ENCODE measurements around the gene RBBP8NL. TPM values are rescaled to one million over a fixed set of nuclear protein-coding genes. Genes with fewer than 3 reads are reported as not detected.

RBBP8NL gene
- total RNA-seq, 5 donors from 2014 or later (not counting 1 experiment from before 2014, with no cell fraction given): not detected

DNA sequence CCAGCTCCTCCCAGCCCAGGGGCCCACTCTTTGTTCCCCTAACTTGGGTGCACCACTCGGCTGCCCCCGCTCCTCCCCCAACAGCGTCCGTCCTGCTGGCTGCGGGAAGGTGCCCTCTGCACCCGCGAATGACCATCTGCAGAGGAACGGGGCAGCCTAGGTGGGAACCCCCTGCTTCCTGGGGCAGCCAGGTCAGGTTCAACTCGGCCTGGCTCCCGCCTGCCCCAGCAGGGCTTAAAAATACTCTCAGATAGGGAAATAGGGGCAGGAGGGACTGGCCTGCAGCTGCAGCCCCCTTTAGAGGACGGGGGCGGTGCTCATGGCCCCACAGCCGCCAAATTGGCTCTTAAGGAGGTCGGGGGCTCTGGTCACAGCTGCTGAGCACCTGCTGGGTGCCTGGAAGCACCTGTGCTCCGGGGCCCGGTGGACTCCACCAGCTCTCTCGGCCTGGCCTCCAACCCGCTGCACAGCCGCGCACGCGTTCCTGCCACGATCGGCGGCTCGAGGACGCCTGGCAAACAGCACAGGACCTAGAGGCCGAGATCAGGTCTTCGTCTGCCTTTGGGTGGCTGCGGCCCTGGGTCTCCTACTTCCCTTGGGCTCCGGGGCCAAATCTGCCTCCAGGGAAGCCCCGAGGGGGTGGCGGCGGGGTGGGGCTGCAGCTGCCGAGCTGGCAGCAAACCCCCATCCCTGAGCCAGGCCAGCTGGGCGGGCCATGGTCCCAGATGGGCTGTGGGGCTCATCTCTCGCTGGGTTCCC is 59.5 kb downstream of the RBBP8NL start:
- 6% methylated on average over 32 of the region's 37 CpGs for whole genome bisulfite sequencing (ENCODE audit: insufficient coverage)
- H3K27me3 Mint-ChIP-seq: peaks cover 22 to 38% of the 10 kb centered on the region in 2 donors
- ATAC-seq (replicated peaks in 1 of 4): peak in 3 of 4 experiments; percentile 31 to 56 (median 31)
- peaks cover 0 to 25% of the 10 kb centered on the region in 2 experiments for H3K4me1 ChIP-seq (ENCODE audit: control insufficient read depth in 1 of 2, extremely low read depth in 1 of 2, insufficient read depth in 2 of 2, low read length in 2 of 2)
- H3K4me3 ChIP-seq (ENCODE audit: control insufficient read depth in 1 of 2, extremely low read depth in 1 of 2, low read length in 1 of 2): peak overlapping the region; percentile 32 to 51
- no peak overlapping the region for H3K27ac Mint-ChIP-seq
- ChIA-PET CTCF (no interaction called here), POLR2A (interaction anchor here in 1 of 2 donors (0.6 kb wide), 1 partner anchor 65 kb away, joined by 4 read pairs; no protein-coding TSS in a partner anchor)
- peaks cover 6 to 90% of the 10 kb centered on the region in 2 experiments for H3K27me3 ChIP-seq (replicated peaks in 1 of 2; ENCODE audit: control insufficient read depth in 2 of 2, extremely low read depth in 1 of 2, insufficient read depth in 2 of 2, low read length in 1 of 2)
- DNase-seq: peak in 4 of 35 experiments; percentile 9 to 32 (median 16)
- H3K9me3 ChIP-seq: no peaks in the 10 kb centered on the region
- no peaks in the 10 kb centered on the region for H3K36me3 ChIP-seq (ENCODE audit: control insufficient read depth in 2 of 2, extremely low read depth in 1 of 2, insufficient read depth in 1 of 2, low read length in 1 of 2)
- peaks cover 0 to 9% (median 2%) of the 10 kb centered on the region in 3 donors for H3K4me1 Mint-ChIP-seq
- no peaks in the 10 kb centered on the region for H3K36me3 Mint-ChIP-seq
- H3K4me3 Mint-ChIP-seq: peak overlapping the region; percentile 57 to 80 (median 66)
- H3K27ac ChIP-seq (ENCODE audit: low read length): no peak overlapping the region
- no peaks in the 10 kb centered on the region for H3K9me3 Mint-ChIP-seq

DNA sequence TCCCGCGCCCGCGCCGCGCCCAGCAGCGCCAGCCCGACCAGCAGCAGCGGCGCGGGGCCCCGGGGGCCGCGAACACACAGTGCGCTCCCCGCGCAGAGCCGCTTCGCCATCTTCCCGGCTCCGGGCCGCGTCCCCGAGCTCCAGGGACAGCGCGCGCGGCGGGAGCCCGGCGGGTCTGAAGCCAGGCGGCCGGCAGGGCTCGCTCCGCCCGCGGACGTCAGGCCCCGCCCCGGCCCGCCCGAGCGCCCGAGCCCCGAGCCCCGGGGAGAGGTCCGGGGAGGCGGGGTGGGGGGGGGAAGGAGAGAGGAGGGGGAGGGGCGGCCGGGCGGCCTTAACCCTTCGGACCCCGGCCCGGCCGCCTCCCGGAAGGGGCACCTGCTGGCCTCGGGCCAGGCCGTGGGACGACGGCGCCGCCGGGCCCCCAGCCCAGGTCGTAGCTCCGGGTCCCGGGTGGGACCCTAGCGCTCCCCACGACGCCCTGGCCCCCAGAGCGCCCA is 60.2 kb downstream of the RBBP8NL start, which contains the start of gene LAMA5:
TSS of gene LAMA5 (minus strand) at position 177 of the 497 bp plus-strand sequence. CDS start at position 110, 67 bp downstream.
- no peaks in the 10 kb centered on the region for H3K9me3 ChIP-seq
- peaks cover 6 to 94% of the 10 kb centered on the region in 2 experiments for H3K27me3 ChIP-seq (replicated peaks in 1 of 2; ENCODE audit: control insufficient read depth in 2 of 2, extremely low read depth in 1 of 2, insufficient read depth in 2 of 2, low read length in 1 of 2)
- H3K9me3 Mint-ChIP-seq: no peaks in the 10 kb centered on the region
- H3K27ac ChIP-seq (ENCODE audit: low read length): no peak within 1 kb of the TSS
- DNase-seq: peak in 2 of 35 experiments; percentile 24
- no peaks in the 10 kb centered on the region for H3K36me3 ChIP-seq (ENCODE audit: control insufficient read depth in 2 of 2, extremely low read depth in 1 of 2, insufficient read depth in 1 of 2, low read length in 1 of 2)
- CTCF ChIA-PET: no interaction called here
- no peaks in the 10 kb centered on the region for H3K36me3 Mint-ChIP-seq
- POLR2A ChIA-PET: interaction anchor here in 1 of 2 donors (0.6 kb wide), 1 partner anchor 64 kb away, joined by 4 read pairs; no protein-coding TSS in a partner anchor
- no peak within 1 kb of the TSS for H3K27ac Mint-ChIP-seq
- H3K4me3 ChIP-seq (ENCODE audit: control insufficient read depth in 1 of 2, extremely low read depth in 1 of 2, low read length in 1 of 2): peak within 1 kb of the TSS; percentile 32 to 51
- peak within 1 kb of the TSS; percentile 57 to 80 (median 66) for H3K4me3 Mint-ChIP-seq
- WGBS (ENCODE audit: insufficient coverage): 2% methylated on average over 50 of the region's 70 CpGs
- peak; percentile 25 to 55 (median 46) for ATAC-seq (replicated peaks in 1 of 4)
- H3K4me1 Mint-ChIP-seq: peaks cover 0 to 9% (median 2%) of the 10 kb centered on the region in 3 donors
- H3K27me3 Mint-ChIP-seq: peaks cover 20 to 42% of the 10 kb centered on the region in 2 donors
- H3K4me1 ChIP-seq (ENCODE audit: control insufficient read depth in 1 of 2, extremely low read depth in 1 of 2, insufficient read depth in 2 of 2, low read length in 2 of 2): peaks cover 0 to 25% of the 10 kb centered on the region in 2 experiments

DNA sequence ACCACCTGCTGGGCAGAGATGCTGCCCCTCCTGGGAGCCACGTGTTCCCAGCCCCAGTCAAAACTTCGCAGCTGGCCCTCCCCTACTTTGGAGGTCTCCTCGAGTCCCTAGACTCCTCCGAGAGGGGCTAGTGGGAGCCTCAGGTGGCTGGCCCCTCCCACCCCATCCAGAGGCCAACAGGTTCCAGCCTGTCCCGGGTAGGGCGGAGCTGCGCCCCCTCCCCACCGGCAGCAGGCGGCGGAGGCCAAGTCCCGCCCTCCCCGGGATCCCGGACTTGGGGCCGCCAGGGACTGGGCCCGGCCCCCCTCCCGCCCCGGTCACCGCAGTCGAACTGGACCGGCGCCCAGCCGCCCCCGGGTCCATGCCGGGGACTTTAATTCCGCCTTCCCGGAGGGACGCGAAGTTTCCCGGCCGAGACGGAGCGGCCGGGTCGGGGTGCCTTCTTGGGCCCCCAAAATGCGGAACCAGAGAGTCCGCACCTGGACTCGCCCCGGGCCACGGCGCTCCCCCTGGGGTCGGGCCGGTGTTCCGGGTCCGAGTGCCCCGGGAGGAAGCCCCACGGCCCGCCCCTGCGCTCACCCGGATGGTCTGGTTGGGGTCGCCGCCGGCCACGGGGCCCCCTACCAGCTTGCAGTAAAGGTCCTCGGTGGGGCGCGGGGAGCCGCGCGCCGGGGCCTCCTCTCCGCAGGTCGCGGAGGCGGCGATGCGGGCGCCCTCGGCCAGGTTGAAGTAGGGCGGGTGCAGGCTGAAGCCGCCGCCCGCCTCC is 60.8 kb downstream of the RBBP8NL start:
- ChIA-PET POLR2A (no interaction called here), CTCF (no interaction called here)
- ATAC-seq (replicated peaks in 1 of 4) (peak in 1 of 4 experiments; percentile 5), DNase-seq (no peak)
- peak overlapping the region in 1 of 2 donors; percentile 15 for H3K4me3 ChIP-seq (ENCODE audit: control insufficient read depth in 1 of 2, extremely low read depth in 1 of 2, low read length in 1 of 2)
- H3K27ac Mint-ChIP-seq: no peak overlapping the region
- H3K27me3 ChIP-seq (replicated peaks in 1 of 2; ENCODE audit: control insufficient read depth in 2 of 2, extremely low read depth in 1 of 2, insufficient read depth in 2 of 2, low read length in 1 of 2): peaks cover 6 to 92% of the 10 kb centered on the region in 2 experiments
- H3K9me3 Mint-ChIP-seq: no peaks in the 10 kb centered on the region
- H3K4me1 Mint-ChIP-seq: peaks cover 0 to 9% (median 2%) of the 10 kb centered on the region in 3 donors
- peaks cover 0 to 25% of the 10 kb centered on the region in 2 experiments for H3K4me1 ChIP-seq (ENCODE audit: control insufficient read depth in 1 of 2, extremely low read depth in 1 of 2, insufficient read depth in 2 of 2, low read length in 2 of 2)
- H3K27ac ChIP-seq (ENCODE audit: low read length): no peak overlapping the region
- no peaks in the 10 kb centered on the region for H3K9me3 ChIP-seq
- peak overlapping the region in 2 of 3 donors; percentile 28 to 30 for H3K4me3 Mint-ChIP-seq
- H3K36me3 ChIP-seq (ENCODE audit: control insufficient read depth in 2 of 2, extremely low read depth in 1 of 2, insufficient read depth in 1 of 2, low read length in 1 of 2): no peaks in the 10 kb centered on the region
- 3% methylated on average over 71 of the region's 72 CpGs for WGBS (ENCODE audit: insufficient coverage)
- H3K36me3 Mint-ChIP-seq: no peaks in the 10 kb centered on the region
- H3K27me3 Mint-ChIP-seq: peaks cover 20 to 44% of the 10 kb centered on the region in 2 donors

DNA sequence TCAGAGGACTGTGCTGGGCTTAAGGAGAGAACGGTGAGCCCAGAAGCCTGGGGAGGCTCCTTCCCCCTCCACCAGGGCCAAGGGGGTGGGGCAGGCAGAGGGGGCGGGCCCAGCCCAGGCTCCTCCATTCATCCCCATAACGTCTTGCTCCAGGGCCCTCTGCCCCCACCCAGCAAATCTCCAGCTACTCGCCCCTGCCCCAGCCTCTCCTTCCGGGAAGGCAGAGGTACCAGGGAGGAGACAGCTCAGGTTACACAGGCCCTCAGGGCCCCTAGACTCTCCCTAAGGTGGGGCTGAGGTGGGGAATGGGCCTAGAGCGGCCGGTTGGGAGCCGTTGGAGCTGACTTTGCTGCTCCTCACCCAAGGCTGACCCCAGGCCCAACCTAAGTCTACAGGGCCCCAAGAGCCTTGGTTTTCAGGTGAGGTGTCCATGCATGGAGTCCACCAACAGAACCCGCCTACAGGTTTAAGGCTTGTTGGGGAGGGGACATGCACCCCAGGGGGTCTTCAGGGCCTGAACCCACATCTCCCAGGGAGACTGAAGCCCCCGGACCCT is 61.4 kb downstream of the RBBP8NL start:
- H3K36me3 Mint-ChIP-seq: no peaks in the 10 kb centered on the region
- 36% methylated on average over 5 of the region's 10 CpGs for WGBS (ENCODE audit: insufficient coverage)
- peaks cover 6 to 87% of the 10 kb centered on the region in 2 experiments for H3K27me3 ChIP-seq (replicated peaks in 1 of 2; ENCODE audit: control insufficient read depth in 2 of 2, extremely low read depth in 1 of 2, insufficient read depth in 2 of 2, low read length in 1 of 2)
- no peak overlapping the region for H3K27ac ChIP-seq (ENCODE audit: low read length)
- H3K9me3 ChIP-seq: no peaks in the 10 kb centered on the region
- H3K4me3 ChIP-seq (ENCODE audit: control insufficient read depth in 1 of 2, extremely low read depth in 1 of 2, low read length in 1 of 2): peak overlapping the region in 1 of 2 donors; percentile 15
- no peak overlapping the region for H3K27ac Mint-ChIP-seq
- H3K36me3 ChIP-seq (ENCODE audit: control insufficient read depth in 2 of 2, extremely low read depth in 1 of 2, insufficient read depth in 1 of 2, low read length in 1 of 2): no peaks in the 10 kb centered on the region
- H3K4me1 ChIP-seq (ENCODE audit: control insufficient read depth in 1 of 2, extremely low read depth in 1 of 2, insufficient read depth in 2 of 2, low read length in 2 of 2): peaks cover 0 to 25% of the 10 kb centered on the region in 2 experiments
- H3K4me1 Mint-ChIP-seq: peaks cover 0 to 9% (median 2%) of the 10 kb centered on the region in 3 donors
- peaks cover 20 to 44% of the 10 kb centered on the region in 2 donors for H3K27me3 Mint-ChIP-seq
- H3K9me3 Mint-ChIP-seq: no peaks in the 10 kb centered on the region
- no peak for DNase-seq
- ChIA-PET CTCF (no interaction called here), POLR2A (no interaction called here)
- ATAC-seq (replicated peaks in 1 of 4): no peak
- H3K4me3 Mint-ChIP-seq: peak overlapping the region in 2 of 3 donors; percentile 28 to 40

DNA sequence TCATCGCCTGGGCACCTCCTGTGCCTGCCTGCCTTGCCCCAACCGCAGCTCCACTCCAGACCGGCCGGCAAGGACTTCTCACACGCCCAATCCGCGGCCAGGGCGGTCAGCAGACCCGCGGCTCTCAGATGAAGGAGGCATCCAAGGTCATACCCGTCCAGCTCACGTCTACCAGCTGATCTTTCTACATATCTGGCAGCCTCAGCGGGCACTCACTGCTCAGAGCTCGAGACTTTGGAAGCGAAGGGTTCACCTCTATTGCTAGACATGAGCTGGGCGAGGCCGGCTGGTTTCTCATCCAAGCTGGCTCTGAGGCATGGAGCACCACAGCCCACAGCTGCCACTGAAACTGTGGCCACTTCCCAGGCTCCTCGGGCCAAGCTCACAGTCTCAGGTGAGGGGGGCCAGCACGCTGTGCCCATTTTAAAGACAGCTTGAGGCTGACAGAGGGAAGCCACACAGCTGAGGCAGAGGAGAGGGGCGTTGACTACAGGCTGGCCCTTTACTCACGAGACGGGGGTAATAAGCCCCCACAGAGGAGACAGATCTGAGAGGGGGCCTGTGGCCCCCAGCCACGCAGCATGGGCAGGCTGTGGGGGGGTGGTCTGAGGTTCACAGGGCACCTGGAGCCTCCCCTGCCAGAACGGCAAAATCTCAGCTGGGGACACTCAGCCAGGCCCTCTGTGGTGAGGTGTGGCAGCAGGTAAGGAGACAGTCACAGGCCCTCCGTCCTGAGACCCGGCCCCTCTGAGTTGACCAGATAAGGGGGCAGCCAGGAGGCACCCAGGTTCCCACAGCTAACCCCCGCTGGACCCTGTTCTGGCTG is 62.2 kb downstream of the RBBP8NL start:
- CTCF ChIA-PET: no interaction called here
- H3K4me3 Mint-ChIP-seq: peak overlapping the region; percentile 17 to 53 (median 40)
- DNase-seq: no peak
- Histone ChIP-seq H3K9me3 (no peaks in the 10 kb centered on the region), H3K27me3 (replicated peaks in 1 of 2; ENCODE audit: control insufficient read depth in 2 of 2, extremely low read depth in 1 of 2, insufficient read depth in 2 of 2, low read length in 1 of 2) (peaks cover 6 to 80% of the 10 kb centered on the region in 2 experiments), H3K27ac (ENCODE audit: low read length) (no peak overlapping the region), H3K4me1 (ENCODE audit: control insufficient read depth in 1 of 2, extremely low read depth in 1 of 2, insufficient read depth in 2 of 2, low read length in 2 of 2) (peaks cover 0 to 25% of the 10 kb centered on the region in 2 experiments), H3K36me3 (ENCODE audit: control insufficient read depth in 2 of 2, extremely low read depth in 1 of 2, insufficient read depth in 1 of 2, low read length in 1 of 2) (no peaks in the 10 kb centered on the region), H3K4me3 (ENCODE audit: control insufficient read depth in 1 of 2, extremely low read depth in 1 of 2, low read length in 1 of 2) (no peak overlapping the region)
- peaks cover 20 to 44% of the 10 kb centered on the region in 2 donors for H3K27me3 Mint-ChIP-seq
- ATAC-seq (replicated peaks in 1 of 4): no peak
- peaks cover 0 to 9% (median 2%) of the 10 kb centered on the region in 3 donors for H3K4me1 Mint-ChIP-seq
- H3K9me3 Mint-ChIP-seq: no peaks in the 10 kb centered on the region
- 79% methylated on average over 27 of the region's 27 CpGs for WGBS (ENCODE audit: insufficient coverage)
- H3K36me3 Mint-ChIP-seq: no peaks in the 10 kb centered on the region
- POLR2A ChIA-PET: no interaction called here
- H3K27ac Mint-ChIP-seq: no peak overlapping the region

Measured in T-cell (primary cell).